ENCODE data around the gene MEGF9. TPM values are rescaled to one million over a fixed set of nuclear protein-coding genes. Genes with fewer than 3 reads are reported as not detected.
A peak's percentile ranks its signal among the peaks of the same experiment; 100 is the strongest.

MEGF9 gene
- total RNA-seq, 2 experiments from 2014 or later: 3.8 TPM

GRCh38 chr9:120726484-120726883, 12.2 kb upstream of the MEGF9 start:
- intact Hi-C loops (cut with micrococcal nuclease): no loop called here
- Mint-ChIP-seq H3K27me3 (ENCODE audit: low read depth) (no peaks in the 10 kb centered on the region), H3K36me3 (ENCODE audit: low read depth) (no peaks in the 10 kb centered on the region), H3K9me3 (no peaks in the 10 kb centered on the region), H3K4me3 (no peak overlapping the region), H3K27ac (no peak overlapping the region), H3K4me1 (ENCODE audit: low read depth) (peaks cover 11% of the 10 kb centered on the region)
- no peak for DNase-seq
- CTCF ChIA-PET: interaction anchor here (0.8 kb wide), 1 partner anchor 11 kb away, joined by 3 read pairs; no protein-coding TSS in a partner anchor

- intact Hi-C loops (cut with micrococcal nuclease): no loop called here
- Mint-ChIP-seq H3K4me1 (ENCODE audit: low read depth) (peaks cover 11% of the 10 kb centered on the region), H3K27ac (no peak overlapping the region), H3K9me3 (no peaks in the 10 kb centered on the region), H3K36me3 (ENCODE audit: low read depth) (no peaks in the 10 kb centered on the region), H3K4me3 (no peak overlapping the region), H3K27me3 (ENCODE audit: low read depth) (no peaks in the 10 kb centered on the region)
- CTCF ChIA-PET: no interaction called here
- DNase-seq: no peak
These were observed 11.6 kb upstream of the MEGF9 start for GRCh38 chr9:120725907-120726306.

GRCh38 chr9:120724757-120725400, 10.6 kb upstream of the MEGF9 start:
- Mint-ChIP-seq H3K27me3 (ENCODE audit: low read depth) (no peaks in the 10 kb centered on the region), H3K4me3 (no peak overlapping the region), H3K9me3 (no peaks in the 10 kb centered on the region), H3K36me3 (ENCODE audit: low read depth) (no peaks in the 10 kb centered on the region), H3K27ac (no peak overlapping the region), H3K4me1 (ENCODE audit: low read depth) (peaks cover 11% of the 10 kb centered on the region)
- intact Hi-C loops (cut with micrococcal nuclease): no loop called here
- CTCF ChIA-PET: no interaction called here
- no peak for DNase-seq

GRCh38 chr9:120723565-120723964, 9.3 kb upstream of the MEGF9 start:
- Mint-ChIP-seq H3K9me3 (no peaks in the 10 kb centered on the region), H3K4me1 (ENCODE audit: low read depth) (peaks cover 7% of the 10 kb centered on the region), H3K27ac (no peak overlapping the region), H3K27me3 (ENCODE audit: low read depth) (no peaks in the 10 kb centered on the region), H3K36me3 (ENCODE audit: low read depth) (no peaks in the 10 kb centered on the region), H3K4me3 (no peak overlapping the region)
- intact Hi-C loops (cut with micrococcal nuclease): no loop called here
- CTCF ChIA-PET: no interaction called here
- no peak for DNase-seq

GRCh38 chr9:120720404-120720803, 6.1 kb upstream of the MEGF9 start:
- DNase-seq: no peak
- CTCF ChIA-PET: interaction anchor here (0.7 to 1.6 kb wide), 2 partner anchors 10 to 491 kb away, joined by 3 read pairs; no protein-coding TSS in a partner anchor
- no peaks in the 10 kb centered on the region for H3K27me3 Mint-ChIP-seq (ENCODE audit: low read depth)
- no peaks in the 10 kb centered on the region for H3K9me3 Mint-ChIP-seq
- no peaks in the 10 kb centered on the region for H3K36me3 Mint-ChIP-seq (ENCODE audit: low read depth)
- no peak overlapping the region for H3K4me3 Mint-ChIP-seq
- no peaks in the 10 kb centered on the region for H3K4me1 Mint-ChIP-seq (ENCODE audit: low read depth)
- H3K27ac Mint-ChIP-seq: no peak overlapping the region
- intact Hi-C loops (cut with micrococcal nuclease): no loop called here

GRCh38 chr9:120718316-120718715, 4.0 kb upstream of the MEGF9 start:
- CTCF ChIA-PET: interaction anchor here (1.5 kb wide), 1 partner anchor 38 kb away, joined by 3 read pairs; no protein-coding TSS in a partner anchor
- no peak overlapping the region for H3K27ac Mint-ChIP-seq
- H3K9me3 Mint-ChIP-seq: no peaks in the 10 kb centered on the region
- no peak for DNase-seq
- intact Hi-C loops (cut with micrococcal nuclease): no loop called here
- peaks cover 3% of the 10 kb centered on the region for H3K4me1 Mint-ChIP-seq (ENCODE audit: low read depth)
- H3K36me3 Mint-ChIP-seq (ENCODE audit: low read depth): no peaks in the 10 kb centered on the region
- H3K27me3 Mint-ChIP-seq (ENCODE audit: low read depth): no peaks in the 10 kb centered on the region
- no peak overlapping the region for H3K4me3 Mint-ChIP-seq

- no peak for DNase-seq
- H3K4me3 Mint-ChIP-seq: no peak overlapping the region
- peaks cover 14% of the 10 kb centered on the region for H3K4me1 Mint-ChIP-seq (ENCODE audit: low read depth)
- H3K9me3 Mint-ChIP-seq: no peaks in the 10 kb centered on the region
- intact Hi-C loops (cut with micrococcal nuclease): no loop called here
- H3K27me3 Mint-ChIP-seq (ENCODE audit: low read depth): no peaks in the 10 kb centered on the region
- CTCF ChIA-PET: interaction anchor here (0.6 to 1.5 kb wide), 3 partner anchors 40 to 504 kb away, joined by 3 to 4 read pairs (median 3); no protein-coding TSS in a partner anchor
- H3K27ac Mint-ChIP-seq: no peak overlapping the region
- H3K36me3 Mint-ChIP-seq (ENCODE audit: low read depth): no peaks in the 10 kb centered on the region
These were observed 2.9 kb upstream of the MEGF9 start for GRCh38 chr9:120717176-120717575.

- H3K36me3 Mint-ChIP-seq (ENCODE audit: low read depth): no peaks in the 10 kb centered on the region
- H3K27ac Mint-ChIP-seq: no peak overlapping the region
- intact Hi-C loops (cut with micrococcal nuclease): no loop called here
- CTCF ChIA-PET: interaction anchor here (1.2 to 1.4 kb wide), 2 partner anchors 10 to 343 kb away, joined by 3 read pairs; no protein-coding TSS in a partner anchor
- no peaks in the 10 kb centered on the region for H3K9me3 Mint-ChIP-seq
- H3K27me3 Mint-ChIP-seq (ENCODE audit: low read depth): no peaks in the 10 kb centered on the region
- peaks cover 21% of the 10 kb centered on the region for H3K4me1 Mint-ChIP-seq (ENCODE audit: low read depth)
- no peak overlapping the region for H3K4me3 Mint-ChIP-seq
- DNase-seq: no peak
These were observed 2.2 kb upstream of the MEGF9 start for GRCh38 chr9:120716483-120716882.

- CTCF ChIA-PET: interaction anchor here (0.6 to 1.4 kb wide), 4 partner anchors 11 to 96 kb away, joined by 3 to 4 read pairs (median 4); no protein-coding TSS in a partner anchor
- no peaks in the 10 kb centered on the region for H3K36me3 Mint-ChIP-seq (ENCODE audit: low read depth)
- H3K27me3 Mint-ChIP-seq (ENCODE audit: low read depth): no peaks in the 10 kb centered on the region
- no peak overlapping the region for H3K27ac Mint-ChIP-seq
- intact Hi-C loops (cut with micrococcal nuclease): loop anchor here (2.0 kb wide), 1 partner anchor 405 kb away; no protein-coding TSS in a partner anchor
- H3K4me3 Mint-ChIP-seq: peak overlapping the region; percentile 82
- no peak for DNase-seq
- no peaks in the 10 kb centered on the region for H3K9me3 Mint-ChIP-seq
- peaks cover 31% of the 10 kb centered on the region for H3K4me1 Mint-ChIP-seq (ENCODE audit: low read depth)
These were observed 1.2 kb upstream of the MEGF9 start for GRCh38 chr9:120715389-120715924.

GRCh38 chr9:120714846-120715388, 647 bp upstream of the MEGF9 start:
- Mint-ChIP-seq H3K27me3 (ENCODE audit: low read depth) (no peaks in the 10 kb centered on the region), H3K27ac (no peak overlapping the region), H3K9me3 (no peaks in the 10 kb centered on the region), H3K36me3 (ENCODE audit: low read depth) (no peaks in the 10 kb centered on the region), H3K4me1 (ENCODE audit: low read depth) (peaks cover 35% of the 10 kb centered on the region), H3K4me3 (peak overlapping the region; percentile 82)
- intact Hi-C loops (cut with micrococcal nuclease): loop anchor here (1.0 to 5.0 kb wide), 10 partner anchors 41 to 487 kb away; partner anchors contain the start of genes CDK5RAP2, CNTRL, FBXW2 and RAB14
- DNase-seq: no peak
- CTCF ChIA-PET: interaction anchor here (0.6 to 1.4 kb wide), 3 partner anchors 12 to 95 kb away, joined by 3 to 4 read pairs (median 4); no protein-coding TSS in a partner anchor

GRCh38 chr9:120713257-120714087, 798 bp downstream of the MEGF9 start:
- CTCF ChIA-PET: interaction anchor here (1.6 kb wide), 1 partner anchor 93 kb away, joined by 8 read pairs; no protein-coding TSS in a partner anchor
- intact Hi-C loops (cut with micrococcal nuclease): loop anchor here (1.0 to 5.0 kb wide), 10 partner anchors 43 to 489 kb away; partner anchors contain the start of genes CDK5RAP2, CNTRL, FBXW2 and RAB14
- peak; percentile 26 for DNase-seq
- H3K36me3 Mint-ChIP-seq (ENCODE audit: low read depth): no peaks in the 10 kb centered on the region
- H3K4me3 Mint-ChIP-seq: peak overlapping the region; percentile 84
- H3K27me3 Mint-ChIP-seq (ENCODE audit: low read depth): no peaks in the 10 kb centered on the region
- H3K4me1 Mint-ChIP-seq (ENCODE audit: low read depth): peaks cover 43% of the 10 kb centered on the region
- no peaks in the 10 kb centered on the region for H3K9me3 Mint-ChIP-seq
- peak overlapping the region; percentile 30 for H3K27ac Mint-ChIP-seq
